GM18907 (cell line): Measurements from ENCODE around the gene CTRL.
A peak's percentile ranks its signal among the peaks of the same experiment; 100 is the strongest.

ENCODE experiments used
- ATAC-seq: cut with Tn5 transposase; IDR thresholded peaks from one replicate; pipeline ENCODE4 v1.9.1; 2021; ENCODE audit warnings: mild to moderate bottlenecking, moderate library complexity; ENCODE audit not compliant: unreplicated experiment

The CTRL gene

GRCh38 chr16:67897231-67897630 is 34.4 kb downstream of the CTRL start:
- no peak for ATAC-seq

GRCh38 chr16:67893743-67894399 is 37.8 kb downstream of the CTRL start:
- no peak for ATAC-seq

- ATAC-seq: peak; percentile 84
Observed at GRCh38 chr16:67892899-67893742, 38.5 kb downstream of the CTRL start, which contains the start of gene PSKH1. Gene PSKH1 (plus strand): TSS chr16:67893254. CDS start chr16:67908750, 15,496 bp downstream.

- no peak for ATAC-seq
Observed at GRCh38 chr16:67892375-67892774, 39.3 kb downstream of the CTRL start.

GRCh38 chr16:67888331-67888730 is 43.3 kb downstream of the CTRL start:
- no peak for ATAC-seq

- ATAC-seq: no peak
Observed at GRCh38 chr16:67886387-67886786, 45.3 kb downstream of the CTRL start.

- no peak for ATAC-seq
Observed at GRCh38 chr16:67885976-67886375, 45.7 kb downstream of the CTRL start.

- ATAC-seq: no peak
Observed at GRCh38 chr16:67885545-67885944, 46.1 kb downstream of the CTRL start.

- no peak for ATAC-seq
Observed at GRCh38 chr16:67884684-67885083, 47.0 kb downstream of the CTRL start, which contains the start of gene NRN1L. Gene NRN1L (plus strand): TSS chr16:67884885. CDS start chr16:67884904, 19 bp downstream.

GRCh38 chr16:67883872-67884261 is 47.8 kb downstream of the CTRL start:
- ATAC-seq: no peak

- ATAC-seq: no peak
Observed at GRCh38 chr16:67883146-67883871, 48.4 kb downstream of the CTRL start.

- ATAC-seq: no peak
Observed at GRCh38 chr16:67882374-67883145, 49.1 kb downstream of the CTRL start.

GRCh38 chr16:67881621-67882161 is 50.0 kb downstream of the CTRL start:
- no peak for ATAC-seq

- no peak for ATAC-seq
Observed at GRCh38 chr16:67880584-67880983, 51.1 kb downstream of the CTRL start.

- ATAC-seq: no peak
Observed at GRCh38 chr16:67879936-67880335, 51.7 kb downstream of the CTRL start.
